Measurements from ENCODE around the gene CYB5R4.
"Not testable (repeated sequence)": the region's sequence is repeated elsewhere in the genome, so short reads cannot be mapped to it uniquely, and the experiment has no call there.

Gene CYB5R4

GRCh38 chr6:83920017-83920416 lies 60.5 kb downstream of the CYB5R4 start:
- no peak for DNase-seq

GRCh38 chr6:83921315-83921714 lies 61.8 kb downstream of the CYB5R4 start:
- no peak for DNase-seq

DNA sequence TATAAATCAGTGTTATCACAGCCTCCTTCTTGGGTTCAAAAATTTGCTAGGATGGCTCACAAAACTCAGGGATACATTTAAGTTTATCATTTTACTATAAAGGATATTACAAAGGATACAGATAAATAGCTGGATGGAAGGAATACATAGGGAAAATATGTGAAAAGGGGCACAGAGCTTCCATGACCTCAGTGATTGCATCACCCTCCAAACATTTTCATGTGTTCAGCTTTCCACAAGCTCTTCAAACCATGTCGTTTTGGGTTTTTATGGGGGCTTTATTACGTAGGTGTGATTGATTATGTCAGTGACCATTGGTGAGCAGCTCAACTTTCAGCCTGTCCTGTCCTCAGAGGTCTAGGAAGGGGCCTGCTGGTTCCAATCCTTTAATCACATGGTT lies 68.0 kb downstream of the CYB5R4 start:
- no peak for DNase-seq

GRCh38 chr6:83928286-83928685 lies 68.8 kb downstream of the CYB5R4 start:
- no peak for DNase-seq

- DNase-seq, result not testable (repeated sequence)
These were observed 86.8 kb downstream of the CYB5R4 start for GRCh38 chr6:83946201-83946833.

GRCh38 chr6:83947983-83948382 lies 88.5 kb downstream of the CYB5R4 start:
- not testable (repeated sequence) for DNase-seq

- DNase-seq, result no peak
These were observed 89.4 kb downstream of the CYB5R4 start for GRCh38 chr6:83948851-83949250.

DNA sequence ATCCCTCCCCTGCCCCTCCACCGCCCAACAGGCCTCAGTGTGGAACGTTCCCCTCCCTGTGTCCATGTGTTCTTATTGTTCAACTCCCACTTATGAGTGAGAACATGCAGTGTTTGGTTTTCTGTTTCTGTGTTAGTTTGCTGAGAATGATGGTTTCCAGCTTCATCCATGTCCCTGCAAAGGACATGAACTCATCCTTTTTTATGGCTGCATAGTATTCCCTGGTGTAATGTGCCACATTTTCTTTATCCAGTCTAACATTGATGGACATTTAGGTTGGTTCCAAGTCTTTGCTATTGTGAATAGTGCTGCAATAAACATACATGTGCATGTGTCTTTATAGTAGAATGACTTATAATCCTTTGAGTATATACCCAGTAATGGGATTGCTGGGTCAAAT lies 91.9 kb downstream of the CYB5R4 start:
- DNase-seq, result not testable (repeated sequence)

- no peak for DNase-seq
These were observed 93.3 kb downstream of the CYB5R4 start for GRCh38 chr6:83952830-83953229.

DNA sequence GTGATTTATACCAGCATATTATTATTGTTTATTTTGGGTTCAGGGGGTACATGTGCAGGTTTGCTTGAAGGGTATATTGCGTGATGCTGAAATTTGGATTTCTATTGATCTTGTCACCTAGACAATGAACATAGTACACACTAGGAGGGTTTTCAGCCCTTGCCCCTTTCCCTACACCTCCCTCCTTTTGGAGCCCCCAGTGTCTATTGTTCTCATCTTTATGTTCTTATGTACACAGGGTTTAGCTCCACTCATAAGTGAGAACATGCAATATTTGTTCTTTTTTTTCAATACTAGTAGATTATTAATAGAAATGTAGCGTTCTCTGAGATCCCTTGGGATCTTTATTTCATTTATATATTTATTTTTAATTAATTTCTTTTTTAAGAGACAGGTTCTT lies 94.9 kb downstream of the CYB5R4 start:
- DNase-seq, result no peak

DNA sequence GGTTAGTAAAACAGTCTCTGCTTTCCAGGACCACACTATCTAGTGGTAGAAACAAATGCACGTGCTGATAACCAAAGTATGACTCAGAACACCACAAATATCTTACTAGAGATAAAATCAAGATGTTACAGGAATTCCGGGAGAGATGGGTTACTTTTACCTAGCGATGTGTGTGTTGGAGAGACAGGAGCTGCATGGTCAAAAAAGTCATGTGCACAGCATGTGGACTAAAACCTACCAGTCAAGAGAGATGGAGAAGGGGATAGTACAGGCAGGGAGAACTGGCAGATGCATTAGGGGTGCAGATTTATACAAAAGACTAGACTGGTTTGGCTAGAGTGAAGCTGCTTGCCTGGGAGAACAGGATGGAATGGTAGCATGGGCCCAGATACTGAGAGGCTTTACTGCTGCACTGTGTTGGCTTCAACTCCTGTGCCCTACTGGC lies 98.8 kb downstream of the CYB5R4 start:
- DNase-seq, result no peak

DNA sequence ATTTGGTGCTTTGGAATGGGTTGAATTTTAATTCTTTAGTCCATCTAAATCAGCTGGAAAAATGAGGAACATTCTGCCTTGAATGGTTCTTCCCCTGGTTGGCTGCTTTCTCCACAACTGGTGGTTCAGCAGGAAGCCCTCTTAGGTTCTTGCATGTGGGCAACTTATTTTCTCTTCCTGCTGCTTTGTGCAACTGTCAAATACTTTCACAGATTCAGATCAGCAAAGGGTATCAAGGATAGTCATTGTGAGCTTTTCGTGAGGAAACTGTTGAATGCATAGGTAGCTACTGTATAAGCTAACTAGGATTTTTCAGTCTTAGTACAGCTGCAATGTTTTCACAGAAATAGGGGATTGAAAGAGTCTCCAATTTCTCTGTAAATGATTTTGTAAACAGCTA lies 101.2 kb downstream of the CYB5R4 start:
- DNase-seq, result no peak

DNA sequence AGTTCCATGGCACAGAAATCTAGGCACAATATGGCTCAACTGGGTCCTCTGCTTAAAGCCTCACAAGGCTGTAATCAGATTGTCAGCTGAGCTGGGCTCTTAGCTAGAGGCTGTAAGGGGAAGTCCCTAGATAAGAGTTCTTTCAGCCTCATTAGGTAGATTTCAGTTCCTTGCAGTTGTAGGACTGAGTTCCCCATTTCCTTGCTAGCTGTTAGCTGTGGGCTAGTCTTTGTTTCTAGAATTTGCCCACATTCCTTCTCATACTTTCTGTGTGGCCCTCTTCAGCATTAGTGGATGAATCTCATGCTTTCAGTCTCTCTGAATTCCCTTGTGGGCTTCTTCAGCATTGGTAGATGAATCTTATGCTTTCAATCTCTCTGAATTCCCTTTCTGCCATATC lies 103.1 kb downstream of the CYB5R4 start:
- DNase-seq, result no peak

- no peak for DNase-seq
These were observed 107.0 kb downstream of the CYB5R4 start for GRCh38 chr6:83966539-83966938.

DNA sequence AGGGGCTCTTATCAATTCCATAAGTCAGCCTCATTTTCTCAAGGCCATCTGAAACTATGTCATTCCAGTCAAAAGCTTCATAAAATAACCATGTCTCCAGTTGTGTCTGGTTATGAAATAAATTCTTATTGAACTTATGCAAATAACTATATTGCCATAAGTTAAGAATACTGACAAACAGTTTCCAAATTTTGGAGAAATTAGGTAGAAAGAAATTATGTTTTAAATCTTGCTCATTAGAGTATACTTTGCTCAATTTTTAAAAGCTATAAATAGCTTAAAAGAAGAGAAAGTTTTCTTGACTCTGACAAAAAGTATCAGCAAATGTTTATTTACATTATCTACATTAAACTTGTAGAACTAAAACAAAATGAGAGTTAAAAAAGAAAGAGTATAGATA lies 111.1 kb downstream of the CYB5R4 start:
- no peak for DNase-seq

DNA sequence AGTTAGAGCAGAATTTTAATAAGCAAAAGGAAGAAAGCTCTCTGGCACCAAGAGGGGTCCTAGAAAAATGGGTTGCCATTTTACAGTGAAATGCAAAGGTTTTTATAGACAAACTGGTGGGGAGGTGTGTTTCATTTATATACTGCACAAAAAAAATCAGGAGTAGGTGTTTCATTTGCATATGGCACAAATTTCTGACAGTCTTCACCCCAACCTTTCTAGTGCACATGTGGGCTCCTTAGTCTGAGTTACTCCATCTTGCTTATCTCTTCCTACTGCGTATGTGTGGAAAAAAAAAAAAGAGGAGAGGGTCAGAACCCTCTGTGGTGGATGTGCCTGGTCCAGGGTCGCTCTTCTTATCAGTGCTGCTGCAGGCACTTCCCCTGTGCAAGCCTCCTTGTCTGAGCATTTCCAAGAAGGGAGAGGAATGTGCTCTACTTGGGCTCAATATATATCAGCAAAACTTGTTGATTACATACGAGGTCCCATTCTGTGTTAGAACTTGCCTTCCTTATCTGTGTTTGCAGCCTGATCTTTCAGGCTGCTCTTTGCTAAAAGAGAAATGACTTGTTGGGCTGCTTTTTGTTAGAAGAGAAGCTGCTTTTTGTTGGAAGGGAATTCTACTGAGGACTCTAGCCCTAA lies 115.0 kb downstream of the CYB5R4 start:
- DNase-seq, result no peak

DNA sequence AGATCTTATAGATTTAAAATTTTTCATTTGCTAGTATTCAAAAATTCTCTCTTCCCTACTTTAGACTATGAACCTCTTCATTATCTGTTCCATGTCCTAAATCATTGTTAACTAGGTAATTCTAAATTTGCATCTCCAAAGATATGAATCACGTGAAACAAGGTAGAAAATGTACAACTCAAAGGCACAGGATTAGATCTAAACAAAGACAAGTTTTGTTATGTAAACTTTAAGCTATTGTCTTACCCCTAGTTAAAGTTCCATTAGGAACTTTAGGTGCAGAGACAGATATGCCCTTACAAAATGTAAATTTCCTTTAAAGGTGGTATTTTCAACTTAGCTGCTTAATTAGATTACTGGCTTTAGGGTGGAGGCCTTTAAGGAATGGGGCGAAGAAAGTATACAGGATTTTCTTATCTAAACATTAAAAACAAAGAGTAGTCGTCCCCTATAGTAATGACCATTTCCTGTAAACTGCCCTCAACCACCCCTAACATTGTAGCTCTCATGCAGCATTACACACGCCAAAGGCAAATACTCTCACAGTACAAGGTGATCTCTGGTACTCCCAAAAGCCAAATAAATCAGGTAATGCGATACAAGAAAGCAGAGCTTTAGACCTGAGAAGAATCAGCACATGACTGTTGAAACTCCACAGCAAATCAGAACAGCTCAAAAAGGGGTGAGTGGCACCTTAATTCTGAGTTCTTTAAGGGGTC lies 116.7 kb downstream of the CYB5R4 start:
- DNase-seq, result no peak

GRCh38 chr6:83976871-83977270 lies 117.4 kb downstream of the CYB5R4 start:
- DNase-seq, result no peak

DNA sequence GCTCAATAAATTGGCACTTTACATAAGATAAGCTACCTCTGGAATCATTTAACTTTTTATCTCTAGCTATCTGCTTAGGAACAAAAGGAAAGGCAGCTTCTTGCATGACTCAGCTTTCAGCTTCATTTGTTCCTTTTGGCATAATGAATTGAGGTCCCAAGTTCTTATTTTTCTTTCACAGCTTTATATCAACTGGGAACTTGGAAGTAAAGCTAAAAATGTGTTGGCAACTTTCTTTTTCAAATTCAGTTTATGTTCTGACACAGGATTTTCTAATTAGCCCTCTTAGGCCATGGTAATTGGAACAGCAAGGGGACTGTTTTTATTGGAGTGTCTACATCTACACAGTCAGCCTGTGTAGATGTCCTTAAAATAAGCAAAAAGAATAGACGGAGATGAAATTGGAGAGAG lies 118.8 kb downstream of the CYB5R4 start:
- DNase-seq, result no peak

GRCh38 chr6:83978997-83979396 lies 119.5 kb downstream of the CYB5R4 start:
- no peak for DNase-seq

DNA sequence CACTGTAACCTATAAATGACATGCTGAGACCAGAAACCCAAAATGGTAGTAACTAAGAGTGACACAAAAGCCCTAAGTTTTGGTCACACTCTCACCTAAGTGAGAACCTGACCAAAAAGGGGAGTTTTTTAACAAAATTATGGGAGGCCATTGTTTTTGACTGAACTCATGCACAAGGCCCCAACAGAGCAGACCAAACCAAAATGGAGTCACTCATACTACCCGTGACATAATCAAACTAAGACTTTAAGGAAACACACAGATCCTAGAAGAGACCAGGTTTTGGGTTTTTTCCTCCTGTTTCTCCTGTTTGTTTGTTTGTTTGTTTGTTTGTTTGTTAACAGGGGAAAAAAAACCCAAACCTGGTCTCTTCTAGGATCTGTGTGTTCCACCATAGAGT lies 124.9 kb downstream of the CYB5R4 start:
- no peak for DNase-seq

DNA sequence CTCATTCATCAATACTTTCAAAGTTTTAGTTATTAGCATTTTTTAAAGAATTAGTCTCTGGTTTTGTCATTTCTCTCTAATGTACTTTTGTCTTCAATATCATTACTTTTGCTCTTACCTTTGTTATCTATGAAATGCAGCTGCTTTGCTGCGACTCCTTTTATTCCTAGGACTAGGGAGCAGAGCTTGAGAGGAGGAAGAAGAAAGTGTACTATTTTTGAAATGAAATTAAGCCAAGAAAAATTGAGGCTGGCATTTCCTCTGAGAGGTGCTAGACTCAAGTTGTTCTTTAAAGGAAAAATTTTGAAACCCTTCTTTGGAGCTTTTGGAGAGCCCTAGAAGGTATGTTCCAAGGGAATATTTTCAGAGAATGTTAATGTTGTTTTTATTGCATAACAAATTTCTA lies 125.8 kb downstream of the CYB5R4 start:
- DNase-seq, result no peak

DNA sequence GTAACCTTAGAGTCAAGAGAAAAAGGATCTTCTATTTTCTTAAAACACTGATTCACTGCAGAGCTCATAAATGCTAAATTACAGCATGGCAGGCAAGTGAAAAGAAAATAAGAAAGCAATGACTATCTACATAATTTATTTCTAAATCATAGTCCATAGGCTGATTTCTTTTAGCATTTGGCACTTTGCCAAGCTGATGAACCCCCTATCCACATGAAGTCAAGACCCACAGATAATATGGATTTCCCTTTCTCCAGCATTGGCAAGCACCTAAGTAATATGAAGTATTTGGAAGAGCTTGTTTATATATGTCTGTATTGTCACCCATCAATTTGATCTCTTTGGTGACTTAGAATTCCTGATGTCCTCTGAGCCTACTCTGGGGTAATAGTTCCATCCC lies 126.2 kb downstream of the CYB5R4 start:
- DNase-seq, result no peak

- no peak for DNase-seq
These were observed 138.6 kb downstream of the CYB5R4 start for GRCh38 chr6:83998021-83998584.

Measured in activated naive CD4-positive, alpha-beta T cell (primary cell).